ENCODE results near the gene PERM1.

PERM1 gene

GRCh38 chr1:931380-932172 lies 50.3 kb downstream of the PERM1 start:
- Mint-ChIP-seq H3K36me3 (no peaks in the 10 kb centered on the region), H3K9me3 (no peaks in the 10 kb centered on the region), H3K4me1 (peaks cover 4% of the 10 kb centered on the region), H3K27me3 (peaks cover 12% of the 10 kb centered on the region), H3K27ac (peak overlapping the region; percentile 35), H3K4me3 (no peak overlapping the region)

- Mint-ChIP-seq H3K27me3 (peaks cover 16% of the 10 kb centered on the region), H3K36me3 (no peaks in the 10 kb centered on the region), H3K4me3 (no peak overlapping the region), H3K4me1 (peaks cover 4% of the 10 kb centered on the region), H3K27ac (no peak overlapping the region), H3K9me3 (no peaks in the 10 kb centered on the region)
Measured at GRCh38 chr1:930633-931138, 51.2 kb downstream of the PERM1 start.

GRCh38 chr1:929712-930632 lies 51.9 kb downstream of the PERM1 start:
- no peak overlapping the region for H3K27ac Mint-ChIP-seq
- H3K36me3 Mint-ChIP-seq = no peaks in the 10 kb centered on the region
- no peaks in the 10 kb centered on the region for H3K9me3 Mint-ChIP-seq
- H3K27me3 Mint-ChIP-seq = peaks cover 12% of the 10 kb centered on the region
- H3K4me1 Mint-ChIP-seq = peaks cover 3% of the 10 kb centered on the region
- H3K4me3 Mint-ChIP-seq = no peak overlapping the region

DNA sequence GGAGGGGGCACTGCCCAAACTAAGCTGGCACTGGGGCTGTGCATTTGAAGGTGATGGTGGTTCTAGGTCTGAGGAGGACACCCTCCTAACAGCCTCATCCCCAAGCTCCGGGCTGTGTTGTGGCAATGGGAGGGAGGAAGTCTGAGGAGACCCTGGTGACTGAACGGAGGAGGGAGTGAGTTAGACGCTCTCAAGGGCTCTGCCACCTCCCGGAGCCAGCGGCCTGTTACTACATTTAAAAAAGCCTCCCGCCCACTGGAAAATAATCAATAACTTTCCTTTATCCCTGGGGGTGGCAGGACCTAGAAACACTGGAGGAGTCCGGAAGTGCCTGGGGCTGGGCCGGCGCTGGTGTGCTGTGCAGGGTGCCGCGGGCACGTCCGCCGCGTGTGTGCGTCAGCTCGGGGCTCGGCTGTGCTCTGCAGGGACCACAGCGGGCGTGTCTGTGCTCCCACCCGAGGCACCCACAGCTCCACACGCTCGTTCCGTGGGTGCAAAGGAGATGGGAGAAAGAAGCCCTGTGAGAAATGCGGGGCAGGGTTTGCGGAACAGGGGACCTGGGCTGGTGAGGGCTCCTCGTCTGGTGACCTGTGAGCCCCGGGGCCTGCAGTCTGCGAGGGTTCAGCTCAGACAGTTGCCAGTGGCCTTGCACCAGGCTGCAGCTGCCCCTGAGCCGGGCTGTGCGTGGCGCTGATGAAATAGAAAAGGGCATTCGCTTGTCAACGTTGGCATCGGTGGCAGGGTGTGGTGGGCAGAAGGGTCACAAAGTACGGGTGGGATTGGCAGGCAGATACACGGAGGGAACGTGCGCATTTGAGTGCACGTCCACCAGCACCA lies 52.9 kb downstream of the PERM1 start:
- H3K4me1 Mint-ChIP-seq = no peaks in the 10 kb centered on the region
- no peaks in the 10 kb centered on the region for H3K9me3 Mint-ChIP-seq
- no peaks in the 10 kb centered on the region for H3K36me3 Mint-ChIP-seq
- no peak overlapping the region for H3K27ac Mint-ChIP-seq
- no peak overlapping the region for H3K4me3 Mint-ChIP-seq
- H3K27me3 Mint-ChIP-seq = peaks cover 10% of the 10 kb centered on the region

DNA sequence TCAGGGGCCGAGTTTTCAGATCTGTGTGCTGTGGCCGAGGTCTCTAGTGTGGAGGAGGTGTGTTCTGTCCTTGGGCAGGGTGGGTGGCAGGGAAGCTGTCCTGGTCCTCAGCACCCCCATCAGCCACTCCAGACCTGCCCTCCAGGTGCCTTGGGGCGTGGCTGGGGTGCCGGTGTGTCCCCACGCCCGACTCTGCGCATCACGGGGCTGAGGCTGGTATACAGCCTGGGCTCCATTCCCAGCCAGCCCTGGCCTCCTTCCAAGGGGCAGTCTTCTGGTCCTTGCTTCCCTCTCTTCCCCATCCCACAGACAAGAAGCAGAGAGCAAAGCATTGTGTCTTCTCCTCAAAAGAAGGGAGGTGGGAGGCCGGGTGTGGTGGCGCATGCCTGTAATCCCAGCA lies 54.1 kb downstream of the PERM1 start:
- Mint-ChIP-seq H3K27me3 (peaks cover 13% of the 10 kb centered on the region), H3K27ac (no peak overlapping the region), H3K4me1 (peaks cover 5% of the 10 kb centered on the region), H3K9me3 (no peaks in the 10 kb centered on the region), H3K36me3 (no peaks in the 10 kb centered on the region), H3K4me3 (no peak overlapping the region)

DNA sequence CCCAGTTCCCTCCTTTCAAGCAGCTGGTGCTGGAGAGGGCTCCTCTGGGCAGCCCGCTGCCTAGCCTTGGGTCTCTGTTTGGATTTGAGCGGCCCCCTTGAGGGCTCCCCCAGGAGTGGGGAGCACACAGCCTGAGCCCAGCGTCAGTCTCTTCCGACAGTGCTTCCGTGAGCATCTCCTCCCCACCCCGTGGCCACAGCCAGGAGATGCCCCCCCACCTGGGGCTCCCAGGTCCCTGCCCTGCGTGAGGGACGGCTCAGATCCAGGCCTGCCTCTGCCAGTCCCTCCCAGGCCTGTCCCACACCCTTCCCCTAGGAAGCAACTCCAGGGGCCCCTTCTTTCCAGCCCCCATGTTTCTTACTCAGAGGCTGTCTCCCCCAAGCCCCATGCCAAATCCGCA lies 54.7 kb downstream of the PERM1 start:
- Mint-ChIP-seq H3K9me3 (no peaks in the 10 kb centered on the region), H3K36me3 (no peaks in the 10 kb centered on the region), H3K27me3 (peaks cover 14% of the 10 kb centered on the region), H3K4me1 (peaks cover 5% of the 10 kb centered on the region), H3K4me3 (no peak overlapping the region), H3K27ac (no peak overlapping the region)

DNA sequence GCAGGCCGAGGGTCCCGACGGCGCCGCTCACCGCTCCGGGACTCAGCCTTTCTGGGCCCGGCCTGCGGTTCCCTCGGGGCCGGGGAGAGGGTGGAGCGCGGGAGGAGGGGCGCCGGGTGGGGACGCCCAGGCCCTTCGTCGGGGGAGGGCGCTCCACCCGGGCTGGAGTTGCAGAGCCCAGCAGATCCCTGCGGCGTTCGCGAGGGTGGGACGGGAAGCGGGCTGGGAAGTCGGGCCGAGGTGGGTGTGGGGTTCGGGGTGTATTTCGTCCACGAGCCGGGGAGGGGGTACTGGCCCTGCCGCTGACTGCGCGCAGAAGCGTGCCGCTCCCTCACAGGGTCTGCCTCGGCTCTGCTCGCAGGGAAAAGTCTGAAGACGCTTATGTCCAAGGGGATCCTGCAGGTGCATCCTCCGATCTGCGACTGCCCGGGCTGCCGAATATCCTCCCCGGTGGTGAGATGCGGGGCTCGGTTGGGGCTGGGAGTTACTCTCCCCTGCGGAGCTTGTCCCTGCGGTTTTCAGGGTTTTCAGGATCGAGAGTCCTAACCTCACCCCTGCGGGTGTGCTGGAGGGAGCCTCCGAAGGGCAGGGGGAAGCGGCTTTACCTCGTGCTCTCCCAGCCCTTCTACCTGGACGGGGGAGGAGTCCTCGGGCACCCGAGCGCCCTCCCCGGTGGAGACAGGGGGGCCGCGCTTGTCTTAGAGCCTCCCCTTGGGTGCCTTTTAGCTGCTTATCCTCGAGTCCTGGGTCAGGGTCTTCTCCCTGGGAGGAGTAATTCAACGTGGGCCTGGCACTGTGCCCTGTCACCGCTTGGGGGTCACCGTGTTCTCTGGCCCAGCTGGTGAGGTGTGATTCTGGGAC lies 56.1 kb downstream of the PERM1 start:
- Mint-ChIP-seq H3K9me3 (no peaks in the 10 kb centered on the region), H3K4me1 (peaks cover 10% of the 10 kb centered on the region), H3K27me3 (peaks cover 19% of the 10 kb centered on the region), H3K4me3 (peak overlapping the region; percentile 44), H3K36me3 (no peaks in the 10 kb centered on the region), H3K27ac (no peak overlapping the region)
